NK-92 (cell line): ENCODE data around the gene NES.

ENCODE experiments used
- DNase-seq: peaks from one replicate; lab custom pipeline; 2025; ENCODE audit not compliant: unreplicated experiment; lab: John Stamatoyannopoulos, UW

NES gene

GRCh38 chr1:156625436-156626078 lies 51.6 kb downstream of the NES start:
- DNase-seq = no peak

GRCh38 chr1:156624814-156625435 lies 52.3 kb downstream of the NES start:
- DNase-seq = no peak

GRCh38 chr1:156623946-156624813 lies 53.0 kb downstream of the NES start:
- DNase-seq = no peak

- no peak for DNase-seq
These were observed 54.5 kb downstream of the NES start for GRCh38 chr1:156622581-156623297.

- DNase-seq = no peak
These were observed 57.6 kb downstream of the NES start for GRCh38 chr1:156619582-156619955.

- no peak for DNase-seq
These were observed 58.2 kb downstream of the NES start, which contains the start of gene HAPLN2 for GRCh38 chr1:156618853-156619581. Gene HAPLN2, plus strand, starts transcription at chr1:156619415. Its CDS starts 4,076 bp downstream, at chr1:156623491.
